SU-DHL-6 (cell line): ENCODE results near the gene HCN4.

Experiments
- H2AFZ ChIP-seq: fragments of 200-600 bp; sonication (generic); 2 replicates; pipeline ENCODE4 v1.6.1; 2014; ENCODE audit warnings: low read depth, mild to moderate bottlenecking, moderate library complexity, mixed read lengths, antibody characterized with exemption, low read length; ENCODE audit not compliant: severe bottlenecking
- H3F3A ChIP-seq: fragments of 200-600 bp; shearing (Covaris generic); 2 replicates; pipeline ENCODE4 v1.6.0; 2016; ENCODE audit warnings: antibody characterized with exemption, mild to moderate bottlenecking; ENCODE audit not compliant: insufficient read depth
- H3K27ac ChIP-seq: fragments of 200-600 bp; sonication (generic); 2 replicates; pipeline ENCODE4 v1.5.1; 2016; ENCODE audit warnings: low read depth, mild to moderate bottlenecking, low read length, moderate library complexity, mixed read lengths
- H3K27me3 ChIP-seq: fragments of 200-600 bp; sonication (generic), shearing (Covaris generic); 2 replicates; pipeline ENCODE4 v1.6.0; 2014; ENCODE audit warnings: mild to moderate bottlenecking, low read length
- H3K36me3 ChIP-seq: fragments of 200-600 bp; sonication (generic); 2 replicates; pipeline ENCODE4 v1.6.1; 2014; ENCODE audit warnings: mild to moderate bottlenecking, low read length, mixed read lengths
- H3K4me2 ChIP-seq: fragments of 300-600, 200-600 bp; shearing (Covaris generic), sonication (generic); 2 replicates; pipeline ENCODE4 v1.6.0; 2014; ENCODE audit warnings: low read length, low read depth, mild to moderate bottlenecking; ENCODE audit not compliant: poor library complexity, severe bottlenecking
- H3K4me3 ChIP-seq: fragments of 200-600 bp; sonication (generic); 2 replicates; pipeline ENCODE4 v1.5.1; 2014; ENCODE audit warnings: antibody characterized with exemption, low read length, mild to moderate bottlenecking, mixed read lengths; ENCODE audit not compliant: insufficient read depth, poor library complexity, severe bottlenecking
- H3K79me2 ChIP-seq: fragments of 200-600 bp; sonication (generic); 2 replicates; pipeline ENCODE4 v1.6.1; 2014; ENCODE audit warnings: mild to moderate bottlenecking, low read length, moderate library complexity; ENCODE audit not compliant: insufficient read depth
- H3K9ac ChIP-seq: fragments of 200-600 bp; sonication (generic); 2 replicates; pipeline ENCODE4 v1.7.0; 2014; ENCODE audit warnings: mild to moderate bottlenecking, low read length
- H3K9me2 ChIP-seq: fragments of 200-600 bp; sonication (generic); replicated peaks from 2 replicates; pipeline ENCODE4 v1.6.1; 2014; ENCODE audit warnings: low read length; ENCODE audit not compliant: insufficient read depth
- H3K9me3 ChIP-seq: fragments of 200-600 bp; sonication (generic); 2 replicates; pipeline ENCODE4 v1.6.1; 2014; ENCODE audit warnings: low read length, mixed read lengths; ENCODE audit not compliant: insufficient read depth
- H4K20me1 ChIP-seq: fragments of 200-600 bp; sonication (generic); 2 replicates; pipeline ENCODE4 v1.6.1; 2014; ENCODE audit warnings: low read depth, mild to moderate bottlenecking, antibody characterized with exemption, low read length, moderate library complexity, mixed read lengths
- EZH2phosphoT487 ChIP-seq: fragments of 200-600 bp; sonication (generic), shearing (Covaris generic); conservative IDR thresholded peaks from 2 replicates; pipeline ENCODE4 v1.6.1; 2018; ENCODE audit warnings: mild to moderate bottlenecking, antibody characterized with exemption, low read length, moderate library complexity, mixed read lengths
- TF ChIP-seq, protein P1 (sequence below): fragments of 200-600 bp; sonication (generic); IDR thresholded peaks from one replicate; pipeline ENCODE4 v1.5.1; 2017; ENCODE audit warnings: antibody characterized with exemption, mild to moderate bottlenecking, low read length, moderate library complexity; ENCODE audit not compliant: insufficient read depth, poor library complexity, severe bottlenecking

Gene HCN4

DNA sequence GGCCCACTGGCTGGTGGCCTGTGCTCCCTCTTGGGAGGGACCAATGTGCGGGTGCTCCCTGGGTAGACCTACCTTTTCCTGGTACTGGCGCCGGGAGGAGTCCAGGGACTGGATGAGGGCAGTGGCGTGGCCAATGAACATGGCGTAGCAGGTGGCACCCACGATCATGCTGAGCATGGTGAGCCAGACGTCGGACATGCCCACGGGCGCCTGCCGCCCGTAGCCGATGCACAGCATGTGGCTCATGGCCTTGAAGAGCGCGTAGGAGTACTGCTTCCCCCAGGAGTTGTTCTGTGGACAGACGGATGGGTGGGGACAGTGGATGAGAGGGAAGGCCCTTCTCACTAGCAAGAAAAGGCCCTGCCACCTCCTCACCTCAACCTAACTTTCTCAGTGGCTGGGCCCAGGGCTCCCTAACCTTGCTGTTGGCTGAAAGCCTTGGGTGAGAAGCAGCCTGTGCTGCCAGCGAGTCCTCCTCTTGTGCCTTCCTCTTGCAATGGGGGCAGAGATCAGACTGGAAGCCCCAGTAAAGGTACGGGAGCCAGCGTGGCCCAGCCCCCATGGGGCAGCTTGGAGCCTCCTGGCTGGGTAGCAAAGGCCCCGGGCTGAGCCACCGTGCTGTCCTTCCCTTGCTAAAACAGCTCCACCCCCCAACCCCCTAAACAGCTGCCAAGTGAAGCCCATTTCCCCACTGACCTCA is 39.1 kb downstream of the HCN4 start:
- H3K9me3 ChIP-seq = no peaks in the 10 kb centered on the region
- no peaks in the 10 kb centered on the region for H3K79me2 ChIP-seq
- no peak for TF ChIP-seq EZH2phosphoT487
- TF ChIP-seq, protein P1, sequence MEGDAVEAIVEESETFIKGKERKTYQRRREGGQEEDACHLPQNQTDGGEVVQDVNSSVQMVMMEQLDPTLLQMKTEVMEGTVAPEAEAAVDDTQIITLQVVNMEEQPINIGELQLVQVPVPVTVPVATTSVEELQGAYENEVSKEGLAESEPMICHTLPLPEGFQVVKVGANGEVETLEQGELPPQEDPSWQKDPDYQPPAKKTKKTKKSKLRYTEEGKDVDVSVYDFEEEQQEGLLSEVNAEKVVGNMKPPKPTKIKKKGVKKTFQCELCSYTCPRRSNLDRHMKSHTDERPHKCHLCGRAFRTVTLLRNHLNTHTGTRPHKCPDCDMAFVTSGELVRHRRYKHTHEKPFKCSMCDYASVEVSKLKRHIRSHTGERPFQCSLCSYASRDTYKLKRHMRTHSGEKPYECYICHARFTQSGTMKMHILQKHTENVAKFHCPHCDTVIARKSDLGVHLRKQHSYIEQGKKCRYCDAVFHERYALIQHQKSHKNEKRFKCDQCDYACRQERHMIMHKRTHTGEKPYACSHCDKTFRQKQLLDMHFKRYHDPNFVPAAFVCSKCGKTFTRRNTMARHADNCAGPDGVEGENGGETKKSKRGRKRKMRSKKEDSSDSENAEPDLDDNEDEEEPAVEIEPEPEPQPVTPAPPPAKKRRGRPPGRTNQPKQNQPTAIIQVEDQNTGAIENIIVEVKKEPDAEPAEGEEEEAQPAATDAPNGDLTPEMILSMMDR = no peak
- no peaks in the 10 kb centered on the region for H3K27me3 ChIP-seq
- no peak overlapping the region for H3K9ac ChIP-seq
- H3F3A ChIP-seq = no peaks in the 10 kb centered on the region
- H3K4me2 ChIP-seq = no peak overlapping the region
- no peak overlapping the region for H3K27ac ChIP-seq
- H3K4me3 ChIP-seq = no peak overlapping the region
- no peaks in the 10 kb centered on the region for H3K9me2 ChIP-seq
- H4K20me1 ChIP-seq = no peaks in the 10 kb centered on the region
- no peaks in the 10 kb centered on the region for H3K36me3 ChIP-seq
- no peak overlapping the region for H2AFZ ChIP-seq

DNA sequence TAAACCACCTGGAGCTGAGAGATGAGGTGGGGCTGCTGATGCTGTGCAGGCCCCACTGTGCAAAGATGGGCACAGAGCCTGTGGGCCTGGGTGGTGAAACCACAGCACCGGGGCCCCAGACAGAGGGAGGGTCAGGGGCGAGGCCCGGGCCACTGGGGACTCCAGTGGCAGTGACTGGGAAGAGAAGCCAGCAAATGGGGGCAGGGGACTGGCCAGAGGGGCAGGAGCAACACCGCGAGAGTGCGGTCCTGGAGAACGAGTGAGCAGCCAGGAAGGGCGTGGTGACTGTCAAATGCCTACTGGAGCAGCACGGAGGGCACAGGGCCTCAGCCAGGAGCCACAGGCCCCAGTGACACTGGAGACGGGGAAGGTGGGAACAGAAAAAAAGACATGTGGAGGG is 39.8 kb downstream of the HCN4 start:
- H3F3A ChIP-seq = no peaks in the 10 kb centered on the region
- TF ChIP-seq, protein P1 = no peak
- no peak for TF ChIP-seq EZH2phosphoT487
- H3K9me2 ChIP-seq = no peaks in the 10 kb centered on the region
- no peaks in the 10 kb centered on the region for H3K9me3 ChIP-seq
- H3K4me3 ChIP-seq = no peak overlapping the region
- no peaks in the 10 kb centered on the region for H3K79me2 ChIP-seq
- H3K27ac ChIP-seq = no peak overlapping the region
- no peaks in the 10 kb centered on the region for H3K27me3 ChIP-seq
- no peak overlapping the region for H2AFZ ChIP-seq
- H3K4me2 ChIP-seq = no peak overlapping the region
- H3K36me3 ChIP-seq = no peaks in the 10 kb centered on the region
- H4K20me1 ChIP-seq = no peaks in the 10 kb centered on the region
- no peak overlapping the region for H3K9ac ChIP-seq

DNA sequence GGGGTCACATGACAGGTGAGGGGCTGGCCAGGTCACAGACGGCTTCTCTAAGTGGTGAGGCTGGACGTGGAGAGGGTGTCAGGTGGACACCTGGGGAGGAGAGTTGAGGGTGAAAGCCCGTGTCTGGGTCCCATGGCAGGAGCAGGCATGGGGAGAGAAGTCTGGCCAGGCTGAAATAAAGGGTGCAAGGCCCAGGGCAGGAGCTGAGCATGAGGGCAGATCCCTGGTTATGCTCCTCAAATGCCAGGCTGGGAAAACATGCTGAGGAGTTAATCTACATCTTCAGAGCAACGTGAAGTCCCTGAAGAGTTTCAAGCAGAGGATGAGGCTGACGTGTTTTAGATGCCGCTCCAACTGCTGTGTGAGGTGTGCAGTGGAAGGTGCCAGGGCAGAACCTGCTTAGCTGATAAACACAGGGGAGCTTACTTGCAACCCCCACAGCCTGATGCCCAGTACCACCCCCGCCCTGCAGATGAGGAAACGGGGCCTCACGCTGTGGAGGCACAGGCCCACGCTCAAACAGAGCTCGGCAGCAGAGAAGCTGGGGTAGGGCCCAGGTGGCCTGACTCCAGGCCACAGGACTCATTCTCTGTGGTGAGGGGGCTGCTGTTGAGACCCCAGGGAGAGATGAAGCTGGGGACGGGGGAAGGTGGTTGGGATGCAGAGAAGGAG is 40.5 kb downstream of the HCN4 start:
- Histone ChIP-seq H2AFZ (no peak overlapping the region), H3K9me3 (no peaks in the 10 kb centered on the region), H3K4me2 (no peak overlapping the region), H3K9me2 (no peaks in the 10 kb centered on the region), H3K79me2 (no peaks in the 10 kb centered on the region), H4K20me1 (no peaks in the 10 kb centered on the region), H3K27ac (no peak overlapping the region), H3K4me3 (no peak overlapping the region), H3K27me3 (no peaks in the 10 kb centered on the region), H3F3A (no peaks in the 10 kb centered on the region), H3K9ac (no peak overlapping the region), H3K36me3 (no peaks in the 10 kb centered on the region)
- TF ChIP-seq, protein P1 = no peak
- no peak for TF ChIP-seq EZH2phosphoT487
